HL-60 (cell line): ENCODE results near the gene DAPL1.

Experiments
- DNase-seq, 2 experiments: peaks; one replicate each; pipeline ENCODE4 v3.0.0-alpha.2; 2010 to 2020; ENCODE audit warnings: low read depth in 1 of 2, low spot score in 1 of 2
- H3K27ac ChIP-seq: fragments of 250-450 bp; sonication (Bioruptor Pico); replicated peaks from 2 replicates; pipeline ENCODE4 v1.5.1; 2020; ENCODE audit warnings: mild to moderate bottlenecking, moderate library complexity
- H3K27me3 ChIP-seq: fragments of 250-450 bp; sonication (Bioruptor Pico); 2 replicates; pipeline ENCODE4 v1.5.1; 2021; ENCODE audit warnings: mild to moderate bottlenecking, moderate library complexity; ENCODE audit not compliant: insufficient read depth, poor library complexity, severe bottlenecking
- H3K4me3 ChIP-seq: replicated peaks from 2 replicates; pipeline ENCODE4 v1.5.1; 2011; ENCODE audit warnings: mild to moderate bottlenecking, control low read depth, low read length; ENCODE audit not compliant: insufficient read depth
- GABPA ChIP-seq: IDR thresholded peaks from 2 replicates; pipeline ENCODE4 v1.6.1; 2012; ENCODE audit warnings: low read depth
- POLR2AphosphoS5 ChIP-seq: IDR thresholded peaks from 2 replicates; pipeline ENCODE4 v1.6.1; 2012; ENCODE audit warnings: low read depth
- SPI1 ChIP-seq: IDR thresholded peaks from 2 replicates; pipeline ENCODE4 v1.6.1; 2012; ENCODE audit warnings: low read depth, mild to moderate bottlenecking, borderline replicate concordance
- TF ChIP-seq, protein P1 (sequence below): IDR thresholded peaks from one replicate; pipeline ENCODE4 v1.5.1; 2011; ENCODE audit warnings: low read length, control low read depth, inconsistent platforms; ENCODE audit not compliant: insufficient read depth
- TF ChIP-seq, protein P2 (sequence below): IDR thresholded peaks from 2 replicates; pipeline ENCODE4 v1.6.1; 2012; ENCODE audit warnings: low read depth; ENCODE audit not compliant: insufficient replicate concordance

Gene DAPL1

DNA sequence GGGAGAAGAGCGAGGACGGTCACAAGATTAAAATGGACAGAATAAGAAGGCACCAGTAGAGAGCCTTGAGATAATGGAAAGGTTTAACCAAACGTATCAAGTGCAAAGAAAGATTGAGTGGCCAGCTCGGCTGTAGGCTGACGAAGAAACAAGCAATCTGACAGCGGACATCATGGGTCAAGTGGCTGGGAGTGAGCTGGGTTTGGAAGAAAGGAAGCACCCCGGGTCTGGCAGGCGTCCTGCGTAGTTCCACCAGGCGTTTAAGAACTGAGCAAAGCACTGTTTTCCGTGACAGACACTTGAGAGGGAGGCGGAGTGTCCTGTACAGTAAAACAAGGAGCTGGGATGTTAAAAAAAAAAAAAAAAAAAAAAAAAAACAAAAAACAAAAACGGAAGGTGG, 27.1 kb downstream of the DAPL1 start:
- TF ChIP-seq, protein P1, sequence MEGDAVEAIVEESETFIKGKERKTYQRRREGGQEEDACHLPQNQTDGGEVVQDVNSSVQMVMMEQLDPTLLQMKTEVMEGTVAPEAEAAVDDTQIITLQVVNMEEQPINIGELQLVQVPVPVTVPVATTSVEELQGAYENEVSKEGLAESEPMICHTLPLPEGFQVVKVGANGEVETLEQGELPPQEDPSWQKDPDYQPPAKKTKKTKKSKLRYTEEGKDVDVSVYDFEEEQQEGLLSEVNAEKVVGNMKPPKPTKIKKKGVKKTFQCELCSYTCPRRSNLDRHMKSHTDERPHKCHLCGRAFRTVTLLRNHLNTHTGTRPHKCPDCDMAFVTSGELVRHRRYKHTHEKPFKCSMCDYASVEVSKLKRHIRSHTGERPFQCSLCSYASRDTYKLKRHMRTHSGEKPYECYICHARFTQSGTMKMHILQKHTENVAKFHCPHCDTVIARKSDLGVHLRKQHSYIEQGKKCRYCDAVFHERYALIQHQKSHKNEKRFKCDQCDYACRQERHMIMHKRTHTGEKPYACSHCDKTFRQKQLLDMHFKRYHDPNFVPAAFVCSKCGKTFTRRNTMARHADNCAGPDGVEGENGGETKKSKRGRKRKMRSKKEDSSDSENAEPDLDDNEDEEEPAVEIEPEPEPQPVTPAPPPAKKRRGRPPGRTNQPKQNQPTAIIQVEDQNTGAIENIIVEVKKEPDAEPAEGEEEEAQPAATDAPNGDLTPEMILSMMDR: no peak
- no peak for TF ChIP-seq GABPA
- TF ChIP-seq, protein P2, sequence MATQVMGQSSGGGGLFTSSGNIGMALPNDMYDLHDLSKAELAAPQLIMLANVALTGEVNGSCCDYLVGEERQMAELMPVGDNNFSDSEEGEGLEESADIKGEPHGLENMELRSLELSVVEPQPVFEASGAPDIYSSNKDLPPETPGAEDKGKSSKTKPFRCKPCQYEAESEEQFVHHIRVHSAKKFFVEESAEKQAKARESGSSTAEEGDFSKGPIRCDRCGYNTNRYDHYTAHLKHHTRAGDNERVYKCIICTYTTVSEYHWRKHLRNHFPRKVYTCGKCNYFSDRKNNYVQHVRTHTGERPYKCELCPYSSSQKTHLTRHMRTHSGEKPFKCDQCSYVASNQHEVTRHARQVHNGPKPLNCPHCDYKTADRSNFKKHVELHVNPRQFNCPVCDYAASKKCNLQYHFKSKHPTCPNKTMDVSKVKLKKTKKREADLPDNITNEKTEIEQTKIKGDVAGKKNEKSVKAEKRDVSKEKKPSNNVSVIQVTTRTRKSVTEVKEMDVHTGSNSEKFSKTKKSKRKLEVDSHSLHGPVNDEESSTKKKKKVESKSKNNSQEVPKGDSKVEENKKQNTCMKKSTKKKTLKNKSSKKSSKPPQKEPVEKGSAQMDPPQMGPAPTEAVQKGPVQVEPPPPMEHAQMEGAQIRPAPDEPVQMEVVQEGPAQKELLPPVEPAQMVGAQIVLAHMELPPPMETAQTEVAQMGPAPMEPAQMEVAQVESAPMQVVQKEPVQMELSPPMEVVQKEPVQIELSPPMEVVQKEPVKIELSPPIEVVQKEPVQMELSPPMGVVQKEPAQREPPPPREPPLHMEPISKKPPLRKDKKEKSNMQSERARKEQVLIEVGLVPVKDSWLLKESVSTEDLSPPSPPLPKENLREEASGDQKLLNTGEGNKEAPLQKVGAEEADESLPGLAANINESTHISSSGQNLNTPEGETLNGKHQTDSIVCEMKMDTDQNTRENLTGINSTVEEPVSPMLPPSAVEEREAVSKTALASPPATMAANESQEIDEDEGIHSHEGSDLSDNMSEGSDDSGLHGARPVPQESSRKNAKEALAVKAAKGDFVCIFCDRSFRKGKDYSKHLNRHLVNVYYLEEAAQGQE: no peak
- no peak for TF ChIP-seq SPI1
- TF ChIP-seq POLR2AphosphoS5: no peak
- DNase-seq: no peak
- Histone ChIP-seq H3K27me3 (peaks cover 3% of the 10 kb centered on the region), H3K27ac (no peak overlapping the region), H3K4me3 (no peak overlapping the region)

DNA sequence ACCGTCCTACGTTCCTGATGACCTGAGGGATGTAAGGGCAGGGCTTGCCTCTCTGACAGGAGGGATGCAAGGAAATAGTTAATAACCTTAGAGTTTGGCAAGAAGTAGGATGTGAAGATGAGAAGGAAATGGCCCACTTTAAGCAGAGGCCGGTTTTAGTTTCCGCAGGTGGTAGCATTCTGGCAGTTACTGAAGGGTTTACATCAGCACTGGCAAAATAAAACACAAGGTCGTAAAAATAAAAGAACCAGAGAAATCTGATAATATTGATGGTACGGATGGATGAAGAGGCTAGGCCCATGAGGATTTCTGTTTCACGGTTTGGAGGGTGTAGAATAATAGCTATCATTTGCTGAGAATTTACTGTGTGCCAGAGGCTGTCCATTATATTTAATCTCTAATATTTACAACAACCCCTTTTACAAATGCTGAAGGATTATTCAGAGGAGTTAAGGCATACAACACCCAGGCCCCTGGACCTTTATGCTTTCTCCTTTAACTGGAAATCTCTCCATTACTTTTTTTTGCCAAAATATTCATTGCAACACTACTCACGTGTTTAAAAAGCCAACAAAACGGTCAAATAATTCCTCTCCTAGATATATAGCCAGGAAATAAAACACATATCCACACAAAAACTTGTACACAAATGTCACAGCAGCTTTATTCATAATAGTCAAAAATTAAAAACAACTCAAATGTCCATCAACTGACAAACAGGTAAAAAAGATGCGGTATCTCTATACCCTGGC, 28.5 kb downstream of the DAPL1 start:
- Histone ChIP-seq H3K27me3 (peaks cover 3% of the 10 kb centered on the region), H3K4me3 (no peak overlapping the region)
- no peak for DNase-seq

DNA sequence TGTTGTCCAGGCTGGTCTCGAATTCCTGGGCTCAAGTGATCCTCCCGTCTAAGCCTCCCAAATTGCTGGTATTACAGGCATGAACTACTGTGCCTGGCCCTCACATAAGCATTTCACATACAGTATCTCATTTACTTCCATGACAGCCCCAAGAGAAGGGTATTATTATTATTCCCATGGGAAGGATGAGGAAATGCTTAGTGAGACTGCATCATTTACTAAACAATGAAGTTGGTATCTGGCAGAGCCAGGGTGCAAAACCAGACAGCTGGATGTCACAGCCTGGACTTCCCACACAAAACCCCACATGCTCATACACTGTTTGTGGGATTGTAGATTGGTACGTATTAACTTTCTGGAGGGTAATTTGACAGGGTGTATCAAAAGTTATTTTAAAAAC, 29.9 kb downstream of the DAPL1 start:
- TF ChIP-seq, protein P1: no peak
- TF ChIP-seq POLR2AphosphoS5: no peak
- no peak for TF ChIP-seq SPI1
- no peak for TF ChIP-seq GABPA
- DNase-seq: no peak

More for the DNA sequence above, 28.5 kb downstream of the DAPL1 start:
- no peak for TF ChIP-seq GABPA
- TF ChIP-seq, protein P2: no peak
- H3K27ac ChIP-seq: no peak overlapping the region

DNA sequence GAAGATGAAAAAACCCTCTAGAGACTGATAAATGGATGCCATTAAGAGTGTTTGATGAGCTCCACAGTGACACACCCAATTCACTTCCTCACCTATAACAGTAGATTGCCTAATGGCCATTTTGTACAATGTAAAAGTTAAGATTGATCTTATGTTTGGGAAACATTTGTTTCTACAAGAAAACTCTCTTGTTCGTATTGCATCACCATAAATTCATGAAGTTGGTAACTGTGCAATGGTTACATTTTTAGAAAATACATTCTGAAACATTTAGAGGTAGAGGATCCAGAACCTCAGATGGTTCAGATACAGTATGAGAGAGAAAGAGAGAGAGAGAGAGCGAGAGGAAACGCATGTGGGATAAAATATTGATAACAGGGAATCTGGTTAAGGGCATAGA, 31.8 kb downstream of the DAPL1 start:
- H3K27me3 ChIP-seq: peaks cover 3% of the 10 kb centered on the region
- no peak overlapping the region for H3K4me3 ChIP-seq
- DNase-seq: no peak
- H3K27ac ChIP-seq: no peak overlapping the region
- TF ChIP-seq POLR2AphosphoS5 (no peak), SPI1 (no peak)
- TF ChIP-seq, protein P1: no peak

More for the DNA sequence above, 29.9 kb downstream of the DAPL1 start:
- no peak overlapping the region for H3K27ac ChIP-seq
- peaks cover 6% of the 10 kb centered on the region for H3K27me3 ChIP-seq
- no peak overlapping the region for H3K4me3 ChIP-seq
